PC-3 (cell line): ENCODE data around the gene MIPEP. TPM values are rescaled to one million over a fixed set of nuclear protein-coding genes. Genes with fewer than 3 reads are reported as not detected.

Source experiments
- ATAC-seq: fragments of 200-7000 bp; cut with Tn5 transposase; 2 replicates; pipeline ENCODE4 v1.9.1; 2020; ENCODE audit warnings: mild to moderate bottlenecking, moderate library complexity
- BruUV-seq: library from RNA; stranded (reverse); fragments of 400-500 nt; replicated peaks from 2 replicates; lab custom pipeline; 2021; lab: Mats Ljungman, UMichigan
- CTCF ChIA-PET: fragments of 300-600 bp; sonication (Branson Sonifier 250); formaldehyde crosslinking; loops from one replicate; lab custom pipeline; 2022; ENCODE audit warnings: antibody characterized with exemption; lab: Charles Lee
- POLR2A ChIA-PET: fragments of 300-600 bp; sonication (Branson Sonifier 250); formaldehyde crosslinking; loops from one replicate; lab custom pipeline; 2022; ENCODE audit warnings: antibody characterized with exemption; ENCODE audit not compliant: unreplicated experiment; lab: Charles Lee
- DNase-seq: peaks from one replicate; pipeline ENCODE4 v3.0.0-alpha.2; 2015
- H2AFZ ChIP-seq: fragments of 300-600 bp; sonication (generic); 2 replicates; pipeline ENCODE4 v1.6.0; 2016; ENCODE audit warnings: antibody characterized with exemption, low read length
- H3F3A ChIP-seq: fragments of 300-600 bp; sonication (generic); one replicate; pipeline ENCODE4 v1.6.0; 2017; ENCODE audit warnings: antibody characterized with exemption, low read length, control low read depth, mild to moderate bottlenecking; ENCODE audit not compliant: unreplicated experiment
- H3K27ac ChIP-seq: fragments of 300-600 bp; sonication (generic); 2 replicates; pipeline ENCODE4 v1.5.1; 2016; ENCODE audit warnings: mild to moderate bottlenecking, low read length
- H3K27me3 ChIP-seq: fragments of 300-600 bp; sonication (generic); 2 replicates; pipeline ENCODE4 v1.6.1; 2016; ENCODE audit warnings: low read length, mixed read lengths
- H3K36me3 ChIP-seq: fragments of 300-600 bp; sonication (generic); 2 replicates; pipeline ENCODE4 v1.6.1; 2016; ENCODE audit warnings: low read depth, mixed run types, low read length, mixed read lengths
- H3K4me1 ChIP-seq: fragments of 300-600 bp; sonication (generic); 2 replicates; pipeline ENCODE4 v1.5.1; 2016; ENCODE audit warnings: low read length; ENCODE audit not compliant: insufficient read depth
- H3K4me2 ChIP-seq: fragments of 300-600 bp; sonication (generic); 2 replicates; pipeline ENCODE4 v1.6.0; 2016; ENCODE audit warnings: low read length
- H3K4me3 ChIP-seq: fragments of 300-600 bp; sonication (generic); 2 replicates; pipeline ENCODE4 v1.5.1; 2016; ENCODE audit warnings: mild to moderate bottlenecking, low read length, mixed read lengths
- H3K79me2 ChIP-seq: fragments of 300-600 bp; sonication (generic); 2 replicates; pipeline ENCODE4 v1.6.1; 2017; ENCODE audit warnings: low read length, mixed read lengths
- H3K9ac ChIP-seq: fragments of 300-600 bp; sonication (generic); 2 replicates; pipeline ENCODE4 v1.6.0; 2016; ENCODE audit warnings: mild to moderate bottlenecking, low read length
- H3K9me2 ChIP-seq: fragments of 300-600 bp; sonication (generic); replicated peaks from 2 replicates; pipeline ENCODE4 v1.6.1; 2016; ENCODE audit warnings: mixed run types, low read length, mixed read lengths
- H3K9me3 ChIP-seq: fragments of 300-600 bp; sonication (generic); 2 replicates; pipeline ENCODE4 v1.6.1; 2016; ENCODE audit warnings: low read length, mixed read lengths
- H4K20me1 ChIP-seq: fragments of 300-600 bp; sonication (generic); 2 replicates; pipeline ENCODE4 v1.6.1; 2016; ENCODE audit warnings: low read length, mixed read lengths
- EZH2 ChIP-seq: fragments of 300-600 bp; sonication (generic); IDR thresholded peaks from one replicate; pipeline ENCODE4 v1.6.1; 2017; ENCODE audit warnings: antibody characterized with exemption, mild to moderate bottlenecking, low read length; ENCODE audit not compliant: unreplicated experiment
- EZH2phosphoT487 ChIP-seq: fragments of 300-600 bp; sonication (generic); IDR thresholded peaks from 2 replicates; pipeline ENCODE4 v1.6.1; 2018; ENCODE audit warnings: mild to moderate bottlenecking, antibody characterized with exemption, low read length, borderline replicate concordance
- intact Hi-C: fragments of 100-400 bp; cut with micrococcal nuclease; formaldehyde crosslinking; loops from 2 replicates; pipeline ENCODE4 v1.9.0; 2023
- total RNA-seq: library from RNA; depleted of rRNA; stranded (reverse); fragments of >200 nt; gene quantifications from 2 replicates; pipeline ENCODE4 v1.2.3, GENCODE V29; 2014
- TF ChIP-seq, protein P1 (sequence below): fragments of 300-600 bp; sonication (generic); conservative IDR thresholded peaks from 2 replicates; pipeline ENCODE4 v1.5.1; 2017; ENCODE audit warnings: antibody characterized with exemption, low read depth, mild to moderate bottlenecking, low read length

MIPEP gene
- total RNA-seq, 1 experiment from 2014 or later, result 30.5 TPM

DNA sequence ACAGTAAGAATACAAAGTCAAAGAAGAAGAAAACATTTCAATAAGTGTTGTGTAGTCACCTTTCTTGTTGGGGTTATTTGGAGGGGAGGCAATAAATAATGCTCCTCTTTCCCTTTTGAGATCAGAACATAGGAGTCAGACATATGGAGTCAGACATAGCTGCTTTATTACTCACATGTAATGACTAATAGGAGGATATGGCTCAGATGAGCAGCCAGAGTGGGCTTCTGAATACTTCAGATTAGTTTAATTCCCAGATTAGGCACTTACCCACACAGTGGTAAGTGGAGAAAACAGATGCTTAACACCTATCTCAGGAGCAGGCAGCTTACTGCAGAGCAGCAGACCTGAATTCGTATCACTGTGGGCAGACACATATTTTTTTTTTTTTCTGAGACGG lies 39.8 kb upstream of the MIPEP start:
- H4K20me1 ChIP-seq, result no peaks in the 10 kb centered on the region
- H3K4me3 ChIP-seq, result no peak overlapping the region
- H3K36me3 ChIP-seq, result no peaks in the 10 kb centered on the region
- H3K9me2 ChIP-seq, result no peaks in the 10 kb centered on the region
- no peak overlapping the region for H3K9ac ChIP-seq
- H3K4me1 ChIP-seq, result peaks cover 22% of the 10 kb centered on the region
- ATAC-seq, result peak; percentile 96
- peak overlapping the region; percentile 15; the same call in 1 of the 2 replicates for H3K27ac ChIP-seq
- no peaks in the 10 kb centered on the region for H3K79me2 ChIP-seq
- H2AFZ ChIP-seq, result no peak overlapping the region
- no peaks in the 10 kb centered on the region for H3K27me3 ChIP-seq
- H3F3A ChIP-seq, result no peaks in the 10 kb centered on the region
- peak overlapping the region; percentile 30 for H3K4me2 ChIP-seq
- ChIA-PET POLR2A (no interaction called here), CTCF (interaction anchor here (0.5 to 2.2 kb wide), 3 partner anchors 9 to 32 kb away, joined by 3 to 5 read pairs (median 3); no protein-coding TSS in a partner anchor)
- peak; percentile 80 for DNase-seq
- intact Hi-C loops, result loop anchor here (10.0 kb wide), 1 partner anchor 96 kb away; no protein-coding TSS in a partner anchor
- BruUV-seq, result no TSS peak
- TF ChIP-seq EZH2phosphoT487, result no peak
- H3K9me3 ChIP-seq, result no peaks in the 10 kb centered on the region

GRCh38 chr13:23923031-23923430 lies 33.8 kb upstream of the MIPEP start:
- Histone ChIP-seq H4K20me1 (no peaks in the 10 kb centered on the region), H3K4me3 (no peak overlapping the region), H3K36me3 (no peaks in the 10 kb centered on the region), H3K79me2 (no peaks in the 10 kb centered on the region), H3K9ac (no peak overlapping the region), H2AFZ (no peak overlapping the region), H3K27ac (no peak overlapping the region), H3F3A (no peaks in the 10 kb centered on the region), H3K9me2 (no peaks in the 10 kb centered on the region), H3K4me2 (no peak overlapping the region), H3K27me3 (no peaks in the 10 kb centered on the region), H3K4me1 (peaks cover 6% of the 10 kb centered on the region), H3K9me3 (no peaks in the 10 kb centered on the region)
- BruUV-seq, result no TSS peak
- TF ChIP-seq EZH2phosphoT487 (no peak), EZH2 (no peak)
- ATAC-seq (no peak), DNase-seq (no peak)
- ChIA-PET POLR2A (no interaction called here), CTCF (interaction anchor here (1.1 to 1.9 kb wide), 2 partner anchors 36 to 38 kb away, joined by 3 to 12 read pairs; no protein-coding TSS in a partner anchor)
- intact Hi-C loops, result loop anchor here (5.0 to 10.0 kb wide), 2 partner anchors 102 to 299 kb away; no protein-coding TSS in a partner anchor

GRCh38 chr13:23922005-23922932 lies 33.1 kb upstream of the MIPEP start:
- Histone ChIP-seq H3K9me2 (no peaks in the 10 kb centered on the region), H3F3A (no peaks in the 10 kb centered on the region), H2AFZ (no peak overlapping the region), H3K4me3 (no peak overlapping the region), H3K27ac (no peak overlapping the region), H3K9me3 (no peaks in the 10 kb centered on the region), H3K4me2 (no peak overlapping the region), H3K79me2 (no peaks in the 10 kb centered on the region), H3K4me1 (peaks cover 10% of the 10 kb centered on the region), H3K9ac (no peak overlapping the region), H3K36me3 (no peaks in the 10 kb centered on the region), H4K20me1 (no peaks in the 10 kb centered on the region), H3K27me3 (no peaks in the 10 kb centered on the region)
- BruUV-seq, result no TSS peak
- ATAC-seq (no peak), DNase-seq (no peak)
- intact Hi-C loops, result loop anchor here (5.0 to 10.0 kb wide), 2 partner anchors 103 to 300 kb away; no protein-coding TSS in a partner anchor
- POLR2A ChIA-PET, result no interaction called here
- CTCF ChIA-PET, result interaction anchor here (1.2 to 1.9 kb wide), 2 partner anchors 38 to 307 kb away, joined by 3 to 12 read pairs; no protein-coding TSS in a partner anchor
- TF ChIP-seq, protein P1, sequence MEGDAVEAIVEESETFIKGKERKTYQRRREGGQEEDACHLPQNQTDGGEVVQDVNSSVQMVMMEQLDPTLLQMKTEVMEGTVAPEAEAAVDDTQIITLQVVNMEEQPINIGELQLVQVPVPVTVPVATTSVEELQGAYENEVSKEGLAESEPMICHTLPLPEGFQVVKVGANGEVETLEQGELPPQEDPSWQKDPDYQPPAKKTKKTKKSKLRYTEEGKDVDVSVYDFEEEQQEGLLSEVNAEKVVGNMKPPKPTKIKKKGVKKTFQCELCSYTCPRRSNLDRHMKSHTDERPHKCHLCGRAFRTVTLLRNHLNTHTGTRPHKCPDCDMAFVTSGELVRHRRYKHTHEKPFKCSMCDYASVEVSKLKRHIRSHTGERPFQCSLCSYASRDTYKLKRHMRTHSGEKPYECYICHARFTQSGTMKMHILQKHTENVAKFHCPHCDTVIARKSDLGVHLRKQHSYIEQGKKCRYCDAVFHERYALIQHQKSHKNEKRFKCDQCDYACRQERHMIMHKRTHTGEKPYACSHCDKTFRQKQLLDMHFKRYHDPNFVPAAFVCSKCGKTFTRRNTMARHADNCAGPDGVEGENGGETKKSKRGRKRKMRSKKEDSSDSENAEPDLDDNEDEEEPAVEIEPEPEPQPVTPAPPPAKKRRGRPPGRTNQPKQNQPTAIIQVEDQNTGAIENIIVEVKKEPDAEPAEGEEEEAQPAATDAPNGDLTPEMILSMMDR, result no peak
- TF ChIP-seq EZH2phosphoT487, result no peak
- no peak for TF ChIP-seq EZH2
